Peyer's patch (tissue), 4 donors: ENCODE data around the gene ANTXR1. TPM values are rescaled to one million over a fixed set of nuclear protein-coding genes. Genes with fewer than 3 reads are reported as not detected.

Experiments used
- DNase-seq, 3 donors: peaks; one replicate each; pipeline ENCODE4 v3.0.0-alpha.2; 2017 to 2019
- H3K27ac ChIP-seq, 4 donors: fragments of 200-600 bp; sonication (generic); one replicate each; pipeline ENCODE4 v1.5.1; 2016 to 2019
- H3K27me3 ChIP-seq, 2 donors: fragments of 200-600 bp; sonication (generic); one replicate each; pipeline ENCODE4 v1.5.1; 2019
- H3K36me3 ChIP-seq, 3 donors: fragments of 200-600 bp; sonication (generic); one replicate each; pipeline ENCODE4 v1.5.1; 2016 to 2019
- H3K4me1 ChIP-seq, 4 donors: fragments of 200-600 bp; sonication (generic); one replicate each; pipeline ENCODE4 v1.5.1; 2016 to 2019
- H3K4me3 ChIP-seq, 4 donors: fragments of 200-600 bp; sonication (generic); 1 replicate in 3 of 4; 2 replicates in 1 of 4; pipeline ENCODE4 v1.5.1; 2016 to 2019; ENCODE audit warnings: mild to moderate bottlenecking in 1 of 4
- H3K9me3 ChIP-seq, 4 donors: fragments of 200-600 bp; sonication (generic); one replicate each; pipeline ENCODE4 v1.5.1; 2016 to 2019; ENCODE audit warnings: mild to moderate bottlenecking in 1 of 4
- CTCF ChIP-seq, 6 experiments: fragments of 450-650 bp in 4 of 6; fragments of 200-600 bp in 2 of 6; sonication (generic) in 1 of 6; IDR thresholded peaks; one replicate each; pipeline ENCODE4 v1.5.1; 2017 to 2019; ENCODE audit warnings: antibody characterized with exemption in 6 of 6, mild to moderate bottlenecking in 3 of 6, moderate library complexity in 1 of 6
- POLR2A ChIP-seq, 2 donors: fragments of 450-650 bp; IDR thresholded peaks; one replicate each; pipeline ENCODE4 v1.5.1; 2017; ENCODE audit warnings: antibody characterized with exemption in 2 of 2, mild to moderate bottlenecking in 2 of 2, moderate library complexity in 2 of 2
- small RNA-seq, 2 donors: library from RNA; depleted of rRNA; stranded (forward); fragments of <200 nt; gene quantifications; one replicate each; pipeline ENCODE3, GENCODE V24; 2016
- total RNA-seq, 4 donors: library from RNA; depleted of rRNA; stranded (reverse); fragments of >200 nt; gene quantifications; one replicate each; pipeline ENCODE4 v1.1.0, GENCODE V29; 2016

ANTXR1 gene
- total RNA-seq, 4 donors from 2014 or later = 5.4 to 39.6 (median 25.0) TPM

GRCh38 chr2:69296421-69296820 is 283.4 kb downstream of the ANTXR1 start:
- Histone ChIP-seq H3K27ac (no peak overlapping the region), H3K4me3 (no peak overlapping the region), H3K36me3 (no peaks in the 10 kb centered on the region), H3K4me1 (no peaks in the 10 kb centered on the region), H3K9me3 (no peaks in the 10 kb centered on the region), H3K27me3 (no peaks in the 10 kb centered on the region)
- no peak for DNase-seq
- no peak for TF ChIP-seq CTCF (IDR thresholded peaks at IDR 0.05)
- TF ChIP-seq POLR2A (IDR thresholded peaks at IDR 0.05) = no peak

GRCh38 chr2:69297216-69297615 is 284.2 kb downstream of the ANTXR1 start:
- DNase-seq = no peak
- Histone ChIP-seq H3K9me3 (no peaks in the 10 kb centered on the region), H3K27ac (no peak overlapping the region), H3K36me3 (no peaks in the 10 kb centered on the region), H3K4me3 (no peak overlapping the region), H3K27me3 (no peaks in the 10 kb centered on the region), H3K4me1 (no peaks in the 10 kb centered on the region)
- no peak for TF ChIP-seq CTCF (IDR thresholded peaks at IDR 0.05)
- no peak for TF ChIP-seq POLR2A (IDR thresholded peaks at IDR 0.05)

GRCh38 chr2:69298261-69298660 is 285.3 kb downstream of the ANTXR1 start:
- no peaks in the 10 kb centered on the region for H3K4me1 ChIP-seq
- H3K4me3 ChIP-seq = no peak overlapping the region
- TF ChIP-seq CTCF (IDR thresholded peaks at IDR 0.05) = no peak
- TF ChIP-seq POLR2A (IDR thresholded peaks at IDR 0.05) = no peak
- DNase-seq = no peak
- H3K36me3 ChIP-seq = no peaks in the 10 kb centered on the region
- H3K9me3 ChIP-seq = no peaks in the 10 kb centered on the region
- H3K27me3 ChIP-seq = no peaks in the 10 kb centered on the region
- H3K27ac ChIP-seq = no peak overlapping the region

GRCh38 chr2:69298862-69299261 is 285.9 kb downstream of the ANTXR1 start:
- peaks cover 0 to under 1% (median 0%) of the 10 kb centered on the region in 4 donors for H3K9me3 ChIP-seq
- H3K4me1 ChIP-seq = no peaks in the 10 kb centered on the region
- no peak for DNase-seq
- no peak for TF ChIP-seq POLR2A (IDR thresholded peaks at IDR 0.05)
- no peak for TF ChIP-seq CTCF (IDR thresholded peaks at IDR 0.05)
- no peak overlapping the region for H3K27ac ChIP-seq
- no peaks in the 10 kb centered on the region for H3K36me3 ChIP-seq
- no peaks in the 10 kb centered on the region for H3K27me3 ChIP-seq
- no peak overlapping the region for H3K4me3 ChIP-seq

Small RNAs within 50 kb of the gene (small RNA-seq; reads per million reads assigned to genes)
- gene MIR3126 = 0 reads per million in 2 donors
- gene RNA5SP96 = 0 reads per million in 2 donors
- 0 reads per million in 2 donors for gene RNU6-1216P

Other genes starting within 250 kb of the ANTXR1 start
- not detected for gene BMP10, start 141.8 kb upstream of the ANTXR1 start, total RNA-seq
- gene GKN2, start 60.3 kb upstream of the ANTXR1 start, total RNA-seq = not detected
- gene GKN1, start 38.5 kb upstream of the ANTXR1 start, total RNA-seq = not detected